Naive thymus-derived CD4-positive, alpha-beta T cell (primary cell): ENCODE measurements around the gene SLC6A3. TPM values are rescaled to one million over a fixed set of nuclear protein-coding genes. Genes with fewer than 3 reads are reported as not detected.
A peak's percentile ranks its signal among the peaks of the same experiment; 100 is the strongest.

Experiments used
- ATAC-seq: fragments of 150-1000 bp; cut with Tn5 transposase; 2 replicates; pipeline ENCODE4 v1.10.0; 2021; ENCODE audit warnings: mild to moderate bottlenecking, moderate library complexity
- CTCF ChIA-PET: fragments of 350-600 bp; sonication (Branson Sonifier 250); formaldehyde crosslinking; loops from one replicate; lab custom pipeline; 2021; ENCODE audit warnings: antibody characterized with exemption; lab: Charles Lee
- POLR2A ChIA-PET: fragments of 350-600 bp; sonication (Branson Sonifier 250); formaldehyde crosslinking; loops from one replicate; lab custom pipeline; 2021; ENCODE audit warnings: antibody characterized with exemption, inconsistent platforms; lab: Charles Lee
- DNase-seq, 9 donors: peaks; one replicate each; pipeline versions ENCODE4 v3.0.0 to v3.0.0-alpha.2; 2020 to 2022; ENCODE audit warnings: mixed read lengths in 1 of 9
- H3K27ac ChIP-seq: one replicate; pipeline ENCODE4 v1.7.0; 2013; ENCODE audit warnings: mild to moderate bottlenecking, low read depth, low read length, moderate library complexity
- H3K27me3 ChIP-seq, 2 donors: one replicate each; pipeline ENCODE4 v1.7.0; 2013; ENCODE audit warnings: low read length in 2 of 2, mild to moderate bottlenecking in 2 of 2, moderate library complexity in 2 of 2; ENCODE audit not compliant: control insufficient read depth in 2 of 2, insufficient read depth in 2 of 2
- H3K36me3 ChIP-seq, 3 experiments: 1 replicate in 2 of 3; 2 replicates in 1 of 3; pipeline ENCODE4 v1.7.0; 2013; ENCODE audit warnings: low read length in 3 of 3, mild to moderate bottlenecking in 3 of 3, moderate library complexity in 1 of 3; ENCODE audit not compliant: insufficient read depth in 3 of 3, control insufficient read depth in 2 of 3
- H3K4me1 ChIP-seq, 2 donors: one replicate each; pipeline ENCODE4 v1.7.0; 2013; ENCODE audit warnings: low read length in 2 of 2, mild to moderate bottlenecking in 2 of 2, moderate library complexity in 1 of 2; ENCODE audit not compliant: control insufficient read depth in 2 of 2, insufficient read depth in 2 of 2
- H3K4me3 ChIP-seq: 2 replicates; pipeline ENCODE4 v1.7.0; 2013; ENCODE audit warnings: mild to moderate bottlenecking, low read length
- H3K9me3 ChIP-seq, 3 experiments: 1 replicate in 2 of 3; 2 replicates in 1 of 3; pipeline ENCODE4 v1.7.0; 2013; ENCODE audit warnings: low read length in 3 of 3; ENCODE audit not compliant: control insufficient read depth in 2 of 3
- H3K27ac Mint-ChIP-seq, 9 donors: one replicate each; pipeline ENCODE4 v1.8.0; 2020 to 2022; ENCODE audit warnings: mixed read lengths in 9 of 9, mild to moderate bottlenecking in 8 of 9, moderate library complexity in 5 of 9, inconsistent platforms in 2 of 9
- H3K27me3 Mint-ChIP-seq, 5 donors: one replicate each; pipeline ENCODE4 v1.8.0; 2021 to 2022; ENCODE audit warnings: mixed read lengths in 5 of 5, mild to moderate bottlenecking in 1 of 5
- H3K36me3 Mint-ChIP-seq, 5 donors: one replicate each; pipeline ENCODE4 v1.8.0; 2020 to 2022; ENCODE audit warnings: mixed read lengths in 5 of 5, mild to moderate bottlenecking in 3 of 5, inconsistent platforms in 1 of 5
- H3K4me1 Mint-ChIP-seq, 7 donors: one replicate each; pipeline ENCODE4 v1.8.0; 2020 to 2022; ENCODE audit warnings: mixed read lengths in 7 of 7, mild to moderate bottlenecking in 3 of 7, inconsistent platforms in 1 of 7
- H3K4me3 Mint-ChIP-seq, 10 donors: one replicate each; pipeline ENCODE4 v1.8.0; 2020 to 2022; ENCODE audit warnings: mild to moderate bottlenecking in 10 of 10, mixed read lengths in 10 of 10, moderate library complexity in 6 of 10, inconsistent platforms in 2 of 10
- H3K9me3 Mint-ChIP-seq, 11 donors: one replicate each; pipeline ENCODE4 v1.8.0; 2020 to 2022; ENCODE audit warnings: mixed read lengths in 11 of 11, mild to moderate bottlenecking in 4 of 11, inconsistent platforms in 1 of 11, moderate library complexity in 1 of 11
- intact Hi-C, 2 donors: fragments of 100-400 bp; cut with micrococcal nuclease; formaldehyde crosslinking; loops; one replicate each; pipeline ENCODE4 v1.15.1; 2023
- polyA plus RNA-seq, 2 donors: library from polyadenylated mRNA; unstranded; fragments of 300-500 nt; fragmentation: Illumina TruSeq; gene quantifications; one replicate each; pipeline ENCODE4 v1.2.3, GENCODE V29; 2021
- total RNA-seq, 6 experiments: library from RNA in 5 of 6; stranded (reverse) in 5 of 6; gene quantifications; 1 replicate in 5 of 6; 2 replicates in 1 of 6; pipeline ENCODE4 v1.2.3 and lab custom pipeline; 2021 to 2026

Gene SLC6A3
- total and polyA plus RNA-seq, 7 experiments from 2014 or later = 0.07 TPM; not detected in 6

DNA sequence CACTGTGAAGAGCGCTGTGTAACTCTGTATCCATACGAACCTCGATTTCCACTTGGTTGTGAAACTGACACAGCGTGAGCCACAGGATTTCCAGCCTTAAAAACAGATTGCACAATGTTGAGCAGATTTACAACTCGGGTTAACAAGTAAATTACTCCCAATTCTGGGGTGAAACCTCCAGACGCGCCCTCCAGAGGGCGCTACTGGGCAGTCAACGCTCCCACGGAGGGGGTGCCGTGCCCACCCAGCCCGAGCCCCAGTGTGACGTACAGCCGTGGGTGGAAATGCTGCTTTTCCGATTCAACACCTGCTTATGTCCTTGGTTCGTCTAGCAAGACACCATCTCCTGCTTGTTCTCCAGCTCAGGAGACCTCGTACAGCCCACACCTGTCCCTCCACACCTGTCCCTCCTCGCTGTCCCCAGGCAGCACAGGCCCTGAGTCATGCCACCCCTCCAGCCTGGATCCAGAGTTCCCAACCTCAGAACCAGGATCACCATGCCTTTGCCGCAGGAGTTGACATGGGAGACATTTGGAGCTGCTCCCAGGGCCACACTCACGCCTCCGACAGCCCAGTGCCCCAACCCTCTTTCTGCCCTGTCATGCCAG is 34.4 kb upstream of the SLC6A3 start:
- peak overlapping the region in 1 of 9 donors; percentile 9 for H3K27ac Mint-ChIP-seq

DNA sequence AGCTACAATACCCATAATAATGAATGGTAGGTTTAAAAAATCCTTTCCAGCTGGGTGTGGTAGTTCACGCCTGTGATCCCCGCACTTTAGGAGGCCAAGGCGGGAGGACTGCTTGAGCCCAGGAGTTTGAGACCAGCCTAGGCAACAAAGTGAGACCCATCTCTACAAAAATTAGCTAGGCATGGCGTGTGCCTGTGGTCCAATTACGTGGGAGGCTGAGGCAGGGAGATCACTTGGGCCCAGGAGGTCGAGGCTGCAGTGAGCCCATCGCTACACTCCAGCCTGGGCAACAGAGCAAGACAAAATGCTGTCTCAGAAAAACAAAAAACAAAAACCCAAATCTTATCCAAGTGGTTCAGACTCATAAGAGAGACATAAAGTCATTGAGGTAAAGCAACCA is 33.8 kb upstream of the SLC6A3 start:
- no peak overlapping the region for H3K27ac ChIP-seq
- no peak for DNase-seq
- H3K9me3 Mint-ChIP-seq = no peaks in the 10 kb centered on the region
- no peaks in the 10 kb centered on the region for H3K27me3 Mint-ChIP-seq
- no peak for ATAC-seq
- H3K36me3 Mint-ChIP-seq = peaks cover 0 to 21% (median 3%) of the 10 kb centered on the region in 5 donors
- no peak overlapping the region for H3K4me3 ChIP-seq
- H3K9me3 ChIP-seq = no peaks in the 10 kb centered on the region
- ChIA-PET POLR2A (interaction anchor here (0.6 kb wide), 2 partner anchors 11 to 13 kb away, joined by 3 read pairs; no protein-coding TSS in a partner anchor), CTCF (interaction anchor here (3.1 kb wide), 1 partner anchor 165 kb away, joined by 18 read pairs; no protein-coding TSS in a partner anchor)
- H3K36me3 ChIP-seq = peaks cover 0 to 41% (median 13%) of the 10 kb centered on the region in 3 experiments
- H3K4me1 Mint-ChIP-seq = peaks cover 0 to 15% (median 5%) of the 10 kb centered on the region in 7 donors
- H3K27ac Mint-ChIP-seq = no peak overlapping the region
- no peaks in the 10 kb centered on the region for H3K27me3 ChIP-seq
- no peaks in the 10 kb centered on the region for H3K4me1 ChIP-seq
- intact Hi-C loops = loop anchor here (1.0 to 5.0 kb wide), 3 partner anchors 92 to 166 kb away; no protein-coding TSS in a partner anchor
- H3K4me3 Mint-ChIP-seq = no peak overlapping the region

More for the DNA sequence above, 34.4 kb upstream of the SLC6A3 start:
- Histone ChIP-seq H3K9me3 (no peaks in the 10 kb centered on the region), H3K4me3 (no peak overlapping the region), H3K27me3 (no peaks in the 10 kb centered on the region), H3K27ac (no peak overlapping the region), H3K4me1 (no peaks in the 10 kb centered on the region), H3K36me3 (peaks cover 0 to 34% (median 13%) of the 10 kb centered on the region in 3 experiments)
- no peaks in the 10 kb centered on the region for H3K27me3 Mint-ChIP-seq
- peak; percentile 56 for ATAC-seq
- H3K36me3 Mint-ChIP-seq = peaks cover 0 to 17% (median 3%) of the 10 kb centered on the region in 5 donors
- H3K9me3 Mint-ChIP-seq = no peaks in the 10 kb centered on the region
- intact Hi-C loops = loop anchor here (1.0 to 5.0 kb wide), 3 partner anchors 92 to 166 kb away; no protein-coding TSS in a partner anchor
- peak in 8 of 9 donors; percentile 29 to 49 (median 39) for DNase-seq
- ChIA-PET POLR2A (interaction anchor here (0.6 kb wide), 1 partner anchor 12 kb away, joined by 3 read pairs; no protein-coding TSS in a partner anchor), CTCF (interaction anchor here (0.6 to 3.1 kb wide), 3 partner anchors 161 to 168 kb away, joined by 3 to 18 read pairs (median 4); no protein-coding TSS in a partner anchor)
- no peak overlapping the region for H3K4me3 Mint-ChIP-seq
- H3K4me1 Mint-ChIP-seq = peaks cover 0 to 15% (median 5%) of the 10 kb centered on the region in 7 donors

GRCh38 chr5:1478271-1479035 is 33.2 kb upstream of the SLC6A3 start:
- Histone ChIP-seq H3K9me3 (no peaks in the 10 kb centered on the region), H3K27me3 (no peaks in the 10 kb centered on the region), H3K4me3 (no peak overlapping the region), H3K36me3 (peaks cover 0 to 43% (median 13%) of the 10 kb centered on the region in 3 experiments), H3K27ac (no peak overlapping the region), H3K4me1 (no peaks in the 10 kb centered on the region)
- intact Hi-C loops = loop anchor here (1.0 to 5.0 kb wide), 3 partner anchors 91 to 167 kb away; no protein-coding TSS in a partner anchor
- CTCF ChIA-PET = interaction anchor here (3.1 kb wide), 1 partner anchor 166 kb away, joined by 18 read pairs; no protein-coding TSS in a partner anchor
- H3K9me3 Mint-ChIP-seq = no peaks in the 10 kb centered on the region
- POLR2A ChIA-PET = interaction anchor here (0.6 kb wide), 1 partner anchor 14 kb away, joined by 3 read pairs; no protein-coding TSS in a partner anchor
- H3K4me3 Mint-ChIP-seq = no peak overlapping the region
- H3K36me3 Mint-ChIP-seq = peaks cover 0 to 24% (median 3%) of the 10 kb centered on the region in 5 donors
- H3K27ac Mint-ChIP-seq = no peak overlapping the region
- peak; percentile 3 for ATAC-seq
- H3K4me1 Mint-ChIP-seq = peaks cover 0 to 15% (median 5%) of the 10 kb centered on the region in 7 donors
- no peaks in the 10 kb centered on the region for H3K27me3 Mint-ChIP-seq
- DNase-seq = no peak

DNA sequence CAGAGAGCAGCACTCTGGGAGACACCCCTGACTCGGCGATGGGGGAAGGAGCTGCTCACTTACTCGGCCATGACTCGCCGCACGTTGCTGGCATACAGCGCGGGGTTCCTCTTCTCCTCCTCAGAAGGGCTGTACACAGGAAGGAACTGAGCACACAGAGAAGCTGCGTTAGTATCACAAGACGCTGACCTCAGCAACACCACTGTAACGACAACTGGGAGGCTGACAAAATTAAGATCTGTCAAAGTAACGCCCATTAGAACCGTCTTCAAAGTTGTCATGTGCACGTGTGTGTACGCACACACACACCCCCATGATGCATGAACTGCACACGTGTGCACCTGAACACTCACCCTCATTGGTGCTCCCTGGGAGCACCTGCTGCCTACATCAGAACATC is 32.1 kb upstream of the SLC6A3 start:
- POLR2A ChIA-PET = no interaction called here
- DNase-seq = no peak

GRCh38 chr5:1476967-1477310 is 31.7 kb upstream of the SLC6A3 start:
- ATAC-seq = no peak
- H3K27me3 Mint-ChIP-seq = no peaks in the 10 kb centered on the region
- peaks cover 0 to 31% (median 3%) of the 10 kb centered on the region in 5 donors for H3K36me3 Mint-ChIP-seq

More for the DNA sequence above, 32.1 kb upstream of the SLC6A3 start:
- Mint-ChIP-seq H3K27me3 (no peaks in the 10 kb centered on the region), H3K36me3 (peaks cover 0 to 31% (median 3%) of the 10 kb centered on the region in 5 donors), H3K27ac (no peak overlapping the region), H3K4me1 (peaks cover 0 to 15% (median 5%) of the 10 kb centered on the region in 7 donors), H3K4me3 (no peak overlapping the region), H3K9me3 (no peaks in the 10 kb centered on the region)
- no peaks in the 10 kb centered on the region for H3K4me1 ChIP-seq
- H3K36me3 ChIP-seq = peaks cover 0 to 46% (median 13%) of the 10 kb centered on the region in 3 experiments
- no peaks in the 10 kb centered on the region for H3K9me3 ChIP-seq
- H3K27me3 ChIP-seq = no peaks in the 10 kb centered on the region
- intact Hi-C loops = loop anchor here in 1 of 2 donors (5.0 kb wide), 1 partner anchor 90 kb away; no protein-coding TSS in a partner anchor
- peak; percentile 68 for ATAC-seq
- CTCF ChIA-PET = interaction anchor here (1.1 kb wide), 1 partner anchor 35 kb away, joined by 5 read pairs; no protein-coding TSS in a partner anchor
- H3K4me3 ChIP-seq = no peak overlapping the region
- no peak overlapping the region for H3K27ac ChIP-seq

More at GRCh38 chr5:1476967-1477310, 31.7 kb upstream of the SLC6A3 start:
- Histone ChIP-seq H3K27me3 (no peaks in the 10 kb centered on the region), H3K4me3 (no peak overlapping the region), H3K27ac (no peak overlapping the region), H3K4me1 (no peaks in the 10 kb centered on the region), H3K36me3 (peaks cover 0 to 46% (median 13%) of the 10 kb centered on the region in 3 experiments), H3K9me3 (no peaks in the 10 kb centered on the region)
- Mint-ChIP-seq H3K9me3 (no peaks in the 10 kb centered on the region), H3K27ac (no peak overlapping the region), H3K4me1 (peaks cover 0 to 16% (median 5%) of the 10 kb centered on the region in 7 donors), H3K4me3 (no peak overlapping the region)
- DNase-seq = no peak
- ChIA-PET POLR2A (no interaction called here), CTCF (interaction anchor here (1.1 kb wide), 1 partner anchor 34 kb away, joined by 5 read pairs; no protein-coding TSS in a partner anchor)
- intact Hi-C loops = loop anchor here in 1 of 2 donors (5.0 kb wide), 1 partner anchor 90 kb away; no protein-coding TSS in a partner anchor
